Embryonic facial prominence (tissue), 1 donor: ENCODE data around the gene FGFBP1.

Experiments used
- DNase-seq: peaks from one replicate; pipeline ENCODE4 v3.0.0-alpha.2; 2016; ENCODE audit errors: extremely low spot score

FGFBP1 gene

GRCh38 chr4:15938640-15939039 lies at the start of gene FGFBP1:
Gene FGFBP1, minus strand, starts transcription at chr4:15938740. Its CDS starts 2,108 bp downstream, at chr4:15936632.
- no peak for DNase-seq

DNA sequence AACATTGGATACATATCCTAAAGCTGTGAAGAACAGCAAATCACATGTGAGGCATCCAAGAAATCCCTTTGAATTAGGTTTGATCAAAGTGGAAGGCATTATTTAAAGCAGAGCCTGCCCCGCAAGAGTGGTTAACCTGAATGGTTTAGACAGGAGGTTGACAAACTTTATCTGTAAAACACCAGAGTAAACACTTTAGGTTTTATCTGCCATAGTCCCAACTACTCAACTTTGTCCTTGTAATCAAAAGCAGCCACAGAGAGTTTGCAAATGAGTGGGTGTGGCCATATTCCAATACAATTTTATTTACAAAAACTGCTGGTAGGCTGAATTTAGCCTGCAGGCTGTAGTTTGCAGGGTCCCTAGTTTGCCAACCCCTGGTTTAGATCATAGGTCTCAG lies 49.7 kb upstream of the FGFBP1 start:
- DNase-seq, result no peak

GRCh38 chr4:15986907-15987306 lies 48.4 kb upstream of the FGFBP1 start:
- DNase-seq, result no peak

GRCh38 chr4:15983610-15984009 lies 45.1 kb upstream of the FGFBP1 start:
- DNase-seq, result no peak

DNA sequence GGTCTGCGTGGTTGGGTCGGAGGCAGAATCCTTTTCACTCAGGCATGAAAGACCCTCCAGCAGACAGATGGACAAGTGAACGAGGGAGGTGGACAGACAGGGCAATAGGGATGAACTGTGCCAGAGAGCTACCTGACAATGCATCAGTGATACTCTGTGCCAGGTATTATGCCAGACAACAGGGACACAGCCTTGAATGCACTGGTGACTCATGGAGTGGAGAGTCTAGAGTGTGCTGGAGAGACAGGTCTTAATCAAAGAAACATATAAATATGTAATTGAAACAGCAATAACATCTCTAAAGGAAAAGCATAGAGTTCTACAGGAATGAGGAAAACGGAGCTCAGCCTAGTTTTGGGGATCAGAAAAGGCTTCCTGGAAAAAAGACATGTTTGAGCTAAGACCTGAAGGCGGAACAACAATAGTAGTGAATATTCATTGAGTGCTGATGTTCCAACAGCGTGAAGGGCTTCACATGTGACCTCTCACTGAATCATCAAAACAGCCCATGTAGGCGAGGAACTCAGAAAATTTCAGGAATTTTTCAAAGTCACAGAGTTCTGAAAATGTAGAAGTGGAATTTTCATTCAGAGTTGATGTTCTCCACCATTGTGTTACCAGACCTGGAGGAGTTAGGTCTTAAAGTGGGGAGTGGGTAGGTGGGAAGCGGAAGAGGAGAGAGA lies 44.4 kb upstream of the FGFBP1 start:
- DNase-seq, result no peak

- DNase-seq, result peak; percentile 12
Observed at GRCh38 chr4:15976456-15977447, 38.2 kb upstream of the FGFBP1 start.

DNA sequence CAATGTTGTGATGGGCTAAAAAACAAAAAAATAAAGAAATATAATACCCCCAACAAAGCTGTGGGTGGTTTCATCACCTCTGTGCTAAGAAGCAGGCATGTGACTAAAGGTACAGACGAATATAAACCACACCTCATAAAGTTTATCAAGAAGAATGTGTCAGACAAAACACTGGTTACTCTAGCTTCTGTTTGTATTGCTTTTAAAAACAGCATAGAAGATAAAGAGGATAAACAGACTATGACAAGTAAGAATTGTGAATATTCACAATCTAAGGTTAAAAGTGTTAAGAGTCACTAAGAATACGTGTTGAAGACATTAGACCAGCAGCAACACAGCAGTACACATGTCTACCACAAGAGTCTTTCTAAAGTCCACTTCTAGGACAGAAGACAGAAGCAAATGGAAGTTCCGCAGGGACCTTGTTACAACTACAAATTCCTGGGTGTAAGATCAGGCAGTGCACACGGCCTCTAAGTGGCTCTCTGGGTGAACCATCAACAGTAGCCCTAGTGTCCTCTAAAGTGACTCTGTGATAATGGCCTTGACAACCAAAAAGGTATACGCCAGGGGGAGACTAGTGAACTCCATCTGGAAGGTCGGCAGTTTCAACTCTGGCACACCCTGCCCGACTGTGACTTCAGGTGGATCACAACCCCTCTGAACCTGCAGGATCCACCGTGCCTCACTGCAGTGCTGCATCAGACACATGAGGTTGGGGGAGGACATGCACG lies 32.7 kb upstream of the FGFBP1 start:
- DNase-seq, result no peak

DNA sequence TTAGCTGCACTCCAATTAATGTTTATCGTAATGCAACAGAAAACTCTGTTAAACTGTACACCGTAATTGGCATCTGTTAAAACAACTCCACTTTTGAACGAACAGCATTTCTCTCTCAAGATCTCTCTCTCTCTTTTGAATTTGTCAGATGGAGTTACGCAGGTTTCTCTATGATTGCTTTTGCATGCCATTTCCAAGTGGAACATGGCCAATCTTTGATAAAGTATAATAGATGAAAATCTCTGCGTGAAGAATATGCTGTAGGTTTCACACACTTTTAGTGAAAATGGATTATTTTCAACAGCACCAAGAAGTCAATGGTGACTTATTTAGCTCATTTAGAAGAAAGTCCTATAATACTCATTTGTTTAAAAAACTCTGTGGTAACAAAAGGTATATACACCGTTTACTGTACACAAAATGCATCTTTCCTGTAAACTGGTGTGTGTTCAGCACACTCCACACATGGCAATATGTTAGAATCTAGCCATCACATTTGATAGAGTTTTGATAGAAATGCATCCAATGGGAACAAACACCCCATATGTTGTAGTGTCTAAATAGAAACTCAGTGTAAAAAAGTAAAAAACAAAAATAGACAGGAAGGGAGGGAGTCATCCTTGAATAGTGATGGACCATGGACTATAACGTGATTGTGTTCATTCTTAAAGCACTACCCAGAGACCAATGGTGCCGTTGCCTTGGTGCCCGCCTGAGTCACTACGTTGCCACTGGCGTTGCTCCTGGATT lies 30.2 kb upstream of the FGFBP1 start:
- DNase-seq, result no peak

- no peak for DNase-seq
Observed at GRCh38 chr4:15965325-15965724, 26.8 kb upstream of the FGFBP1 start.

DNA sequence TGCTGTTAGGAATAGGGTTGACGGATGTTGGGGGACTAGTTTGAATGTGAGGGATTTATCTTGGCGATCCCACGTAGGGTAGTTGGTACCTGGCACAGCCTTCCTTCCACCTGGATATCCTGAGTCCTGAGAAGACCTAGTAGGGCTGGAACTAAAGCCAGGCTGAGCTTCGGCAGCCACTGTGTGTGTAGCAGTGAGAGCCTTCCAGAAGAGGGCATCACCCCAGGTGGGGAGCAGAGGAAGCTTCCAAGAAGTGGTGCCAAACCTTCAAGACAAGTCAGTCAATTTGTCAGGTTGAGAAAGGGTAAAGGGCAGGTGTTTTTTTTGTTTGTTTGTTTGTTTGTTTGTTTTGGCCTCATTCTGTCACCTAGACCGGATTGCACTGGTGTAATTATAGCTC lies 25.6 kb upstream of the FGFBP1 start:
- DNase-seq, result no peak

DNA sequence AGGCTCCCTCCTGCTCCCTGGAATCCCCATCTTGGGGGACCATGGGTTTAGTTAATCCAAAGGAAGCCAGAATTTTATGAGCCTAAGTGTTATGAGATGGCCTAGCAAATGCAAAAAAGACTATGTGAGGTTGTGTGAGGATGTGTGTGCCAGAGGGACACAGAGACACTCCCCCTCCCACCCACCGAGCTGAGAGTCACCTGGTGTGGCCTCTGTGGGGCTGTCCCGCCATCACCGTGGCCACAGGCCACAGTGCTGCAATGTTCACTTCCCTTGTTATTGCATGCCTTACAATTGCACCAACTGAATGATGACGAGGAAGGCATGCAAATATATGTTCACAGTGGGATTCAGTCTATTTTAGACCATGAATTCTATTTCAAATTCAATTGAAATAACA lies 25.0 kb upstream of the FGFBP1 start:
- DNase-seq, result no peak

DNA sequence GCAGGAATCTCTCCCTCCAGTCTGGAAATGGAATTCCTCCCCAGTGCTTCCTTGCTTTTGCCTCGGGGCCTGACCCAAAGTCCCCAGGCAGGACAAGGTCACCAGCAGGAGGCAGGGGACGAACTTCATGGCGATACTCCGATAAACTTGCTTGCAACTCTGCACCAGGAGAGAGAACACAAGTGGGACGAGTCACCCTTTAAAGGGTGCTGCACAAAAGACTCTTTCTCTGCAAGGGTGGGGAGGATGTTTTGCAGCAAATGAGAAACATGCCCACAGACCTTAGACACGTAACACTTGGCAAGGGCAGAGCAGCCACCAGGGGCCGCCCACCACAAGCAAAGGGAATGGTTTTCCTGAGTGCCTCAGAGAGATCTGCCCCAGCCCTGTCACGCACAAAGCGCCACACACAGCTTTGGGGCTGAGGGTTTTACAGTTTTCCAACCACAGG lies 24.5 kb upstream of the FGFBP1 start, which contains the start of gene FGFBP2:
FGFBP2 (minus strand) TSS at position 175 of the 451 bp plus-strand sequence; CDS start at position 129, 46 bp downstream.
- no peak for DNase-seq

DNA sequence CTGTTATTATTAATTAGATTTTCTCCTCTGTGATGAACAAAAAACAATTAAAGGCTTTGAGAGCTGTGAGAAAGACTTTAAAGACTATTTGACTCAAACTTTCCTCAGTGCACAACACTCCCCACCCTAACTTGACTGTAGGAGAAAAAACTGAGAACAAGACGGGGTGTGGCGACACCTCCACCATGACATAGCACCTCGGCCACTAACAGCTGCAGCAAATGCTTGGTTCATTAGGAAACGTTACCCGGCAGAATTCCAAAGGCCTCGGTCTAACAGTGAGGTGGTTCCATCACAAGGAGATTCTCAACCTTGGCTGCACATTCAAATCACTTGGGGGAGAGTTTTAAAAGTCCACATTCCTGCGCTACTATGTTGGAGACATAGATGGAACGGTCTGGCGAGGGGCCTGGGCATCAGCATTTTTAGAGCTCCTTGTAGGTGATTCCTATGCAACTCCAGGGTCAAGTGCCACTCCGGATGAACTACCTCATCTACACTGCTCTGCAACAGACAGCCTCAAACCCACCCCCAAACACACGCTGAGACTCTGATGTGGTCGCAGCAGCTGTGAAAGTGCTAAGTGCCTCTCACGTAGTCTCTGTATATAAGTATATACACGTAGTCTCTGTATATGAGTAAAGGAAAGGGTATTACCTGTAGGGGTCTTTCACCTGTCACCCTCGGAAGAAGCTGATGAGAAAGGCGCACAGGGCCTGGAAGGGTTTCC lies 23.4 kb upstream of the FGFBP1 start:
- no peak for DNase-seq

DNA sequence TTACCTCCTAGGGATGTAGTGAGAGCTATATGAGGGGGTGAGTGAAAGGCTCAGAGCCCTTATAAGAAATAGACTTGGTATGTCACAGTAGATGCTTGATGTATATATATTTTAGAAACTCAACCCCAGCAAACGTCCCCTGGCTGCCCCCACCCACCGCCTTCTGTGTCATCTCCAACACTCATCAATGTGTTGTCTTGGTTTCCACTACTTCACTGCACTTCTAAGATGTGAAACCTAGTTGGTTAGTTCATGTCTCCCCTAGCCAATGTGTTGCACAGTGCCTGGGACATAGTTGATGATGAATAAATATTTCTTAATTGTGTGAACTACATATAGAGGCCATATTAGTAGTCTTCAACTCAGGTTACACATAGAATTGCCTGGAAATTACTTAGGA lies 20.0 kb upstream of the FGFBP1 start:
- DNase-seq, result no peak

DNA sequence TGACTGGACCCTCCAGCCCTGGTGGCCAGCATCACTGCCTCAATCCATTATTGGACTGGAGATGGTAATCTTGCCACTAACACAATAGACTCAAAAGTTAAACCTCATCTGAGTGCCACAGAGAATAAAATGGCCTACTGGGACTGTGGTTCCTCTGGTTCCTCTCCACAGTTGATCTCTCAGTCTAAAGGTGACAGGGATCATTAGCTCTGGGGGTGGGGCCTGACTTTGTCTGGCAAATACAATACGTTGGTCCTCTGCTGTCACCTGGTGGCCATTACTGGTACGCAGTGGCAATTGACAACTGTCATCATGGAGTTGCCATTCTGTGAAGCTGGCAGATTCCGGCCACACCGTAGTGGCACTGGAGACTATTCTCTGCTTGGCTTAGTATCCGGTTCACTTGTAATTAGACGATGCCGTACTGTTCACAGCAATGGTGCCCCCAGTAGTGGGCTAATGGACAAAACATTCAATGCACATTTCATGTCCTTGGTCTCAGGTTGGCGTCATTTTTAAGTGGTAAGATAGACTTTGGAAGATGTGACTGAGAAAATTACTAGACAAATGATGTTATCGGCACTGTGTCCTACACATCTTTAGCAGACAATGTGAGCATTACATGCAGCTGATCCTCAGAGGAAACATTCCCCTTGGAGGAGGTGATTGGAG lies 17.8 kb upstream of the FGFBP1 start:
- no peak for DNase-seq

- DNase-seq, result no peak
Observed at GRCh38 chr4:15955670-15956069, 17.1 kb upstream of the FGFBP1 start.

- no peak for DNase-seq
Observed at GRCh38 chr4:15953625-15954024, 15.1 kb upstream of the FGFBP1 start.

GRCh38 chr4:15951781-15952180 lies 13.2 kb upstream of the FGFBP1 start:
- DNase-seq, result no peak

DNA sequence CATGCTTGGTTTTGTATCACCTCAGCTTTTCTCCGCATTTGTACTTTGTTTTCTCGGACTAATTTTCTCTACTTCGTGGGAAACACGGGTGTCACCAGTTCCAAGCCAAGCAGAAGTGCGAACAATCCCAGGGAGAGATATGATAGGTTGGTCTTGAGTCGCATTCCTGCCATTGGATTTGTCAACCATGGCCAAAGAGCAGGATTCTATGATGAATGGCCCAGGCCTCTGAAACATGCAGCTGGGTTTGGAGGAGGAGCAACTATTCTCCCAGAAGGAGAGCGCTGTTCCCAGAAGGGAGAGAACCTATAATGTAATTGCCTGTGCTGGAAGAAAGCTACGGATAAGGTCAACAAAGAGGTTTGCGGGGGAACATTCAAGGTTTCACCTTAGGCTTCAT lies 10.3 kb upstream of the FGFBP1 start:
- DNase-seq, result no peak

GRCh38 chr4:15947684-15948083 lies 9.1 kb upstream of the FGFBP1 start:
- DNase-seq, result no peak
